ENCODE data around the gene FGF3. TPM values are rescaled to one million over a fixed set of nuclear protein-coding genes. Genes with fewer than 3 reads are reported as not detected.

FGF3 gene
- not detected for polyA plus RNA-seq (2012; ENCODE audit: insufficient read length, low read depth)

DNA sequence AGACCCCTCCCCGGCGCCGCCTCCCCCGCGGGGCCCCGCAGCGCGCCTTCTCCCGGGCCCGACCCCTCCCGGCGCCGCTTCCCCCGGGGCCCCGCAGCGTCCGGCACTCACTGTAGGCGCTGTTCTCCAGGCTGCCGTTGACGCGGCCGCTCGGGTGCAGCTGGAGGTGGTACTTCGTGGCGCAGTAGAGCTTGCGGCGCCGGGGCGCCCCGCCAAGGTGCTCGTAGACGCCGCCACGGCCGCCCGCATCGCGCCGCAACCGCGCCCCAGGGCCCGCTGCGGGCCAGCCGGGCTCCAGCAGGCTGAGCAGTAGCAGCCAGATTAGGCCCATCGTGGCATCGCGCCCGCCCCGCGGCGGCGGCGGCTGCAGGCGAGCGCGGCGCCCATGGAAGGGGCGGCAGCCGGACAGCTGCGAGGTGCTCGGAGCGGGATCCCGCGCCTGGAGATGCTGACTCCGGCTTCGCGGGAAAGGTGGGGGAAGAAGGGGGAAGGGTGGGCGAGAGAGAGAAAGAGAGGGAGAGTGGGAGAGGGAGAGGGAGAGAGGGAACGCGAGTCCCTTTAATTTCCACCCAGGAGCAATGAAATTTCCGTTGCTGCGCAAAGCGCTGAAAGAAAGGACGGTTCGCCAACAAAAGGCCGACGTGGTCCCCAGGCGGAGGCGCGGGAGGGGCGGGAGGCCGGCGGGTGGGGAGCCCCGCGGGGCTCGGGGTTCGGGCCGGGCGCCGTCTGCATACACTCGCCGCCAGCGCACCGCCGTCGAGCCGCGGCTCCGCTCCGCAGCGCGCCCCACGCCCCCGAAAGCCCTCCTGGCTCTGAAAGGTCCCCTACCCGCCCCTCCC lies at the start of gene FGF3:
FGF3 (minus strand) TSS at position 814 of the 839 bp plus-strand sequence; CDS start at position 331, 483 bp downstream.
- TF ChIP-seq TAF1 (IDR thresholded peaks at IDR 0.05; ENCODE audit: borderline replicate concordance, insufficient read depth, low read length) = no peak

DNA sequence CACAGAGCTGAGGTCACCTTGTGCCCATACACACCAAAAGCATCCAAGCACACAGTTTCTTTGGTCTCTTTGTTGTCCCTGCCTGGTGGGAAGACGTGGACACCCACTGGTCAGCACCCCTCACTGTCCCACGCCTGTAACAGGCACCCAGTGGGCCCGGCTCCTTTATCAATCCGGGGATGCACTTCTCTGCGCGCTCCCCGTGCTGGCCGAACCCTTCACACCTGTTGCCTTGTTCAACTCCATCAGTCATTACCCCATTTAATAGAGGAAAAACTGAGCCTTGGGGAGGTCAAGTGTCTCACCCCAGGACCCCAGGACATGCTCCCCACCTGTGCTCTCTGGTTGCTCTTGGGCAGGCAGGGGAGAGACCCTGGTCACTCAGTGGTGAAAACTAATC lies 49.7 kb upstream of the FGF3 start:
- TF ChIP-seq, protein P1, sequence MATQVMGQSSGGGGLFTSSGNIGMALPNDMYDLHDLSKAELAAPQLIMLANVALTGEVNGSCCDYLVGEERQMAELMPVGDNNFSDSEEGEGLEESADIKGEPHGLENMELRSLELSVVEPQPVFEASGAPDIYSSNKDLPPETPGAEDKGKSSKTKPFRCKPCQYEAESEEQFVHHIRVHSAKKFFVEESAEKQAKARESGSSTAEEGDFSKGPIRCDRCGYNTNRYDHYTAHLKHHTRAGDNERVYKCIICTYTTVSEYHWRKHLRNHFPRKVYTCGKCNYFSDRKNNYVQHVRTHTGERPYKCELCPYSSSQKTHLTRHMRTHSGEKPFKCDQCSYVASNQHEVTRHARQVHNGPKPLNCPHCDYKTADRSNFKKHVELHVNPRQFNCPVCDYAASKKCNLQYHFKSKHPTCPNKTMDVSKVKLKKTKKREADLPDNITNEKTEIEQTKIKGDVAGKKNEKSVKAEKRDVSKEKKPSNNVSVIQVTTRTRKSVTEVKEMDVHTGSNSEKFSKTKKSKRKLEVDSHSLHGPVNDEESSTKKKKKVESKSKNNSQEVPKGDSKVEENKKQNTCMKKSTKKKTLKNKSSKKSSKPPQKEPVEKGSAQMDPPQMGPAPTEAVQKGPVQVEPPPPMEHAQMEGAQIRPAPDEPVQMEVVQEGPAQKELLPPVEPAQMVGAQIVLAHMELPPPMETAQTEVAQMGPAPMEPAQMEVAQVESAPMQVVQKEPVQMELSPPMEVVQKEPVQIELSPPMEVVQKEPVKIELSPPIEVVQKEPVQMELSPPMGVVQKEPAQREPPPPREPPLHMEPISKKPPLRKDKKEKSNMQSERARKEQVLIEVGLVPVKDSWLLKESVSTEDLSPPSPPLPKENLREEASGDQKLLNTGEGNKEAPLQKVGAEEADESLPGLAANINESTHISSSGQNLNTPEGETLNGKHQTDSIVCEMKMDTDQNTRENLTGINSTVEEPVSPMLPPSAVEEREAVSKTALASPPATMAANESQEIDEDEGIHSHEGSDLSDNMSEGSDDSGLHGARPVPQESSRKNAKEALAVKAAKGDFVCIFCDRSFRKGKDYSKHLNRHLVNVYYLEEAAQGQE (IDR thresholded peaks at IDR 0.05; ENCODE audit: insufficient read depth in 1 of 2, low read depth in 2 of 2, low read length in 2 of 2) = no peak
- TF ChIP-seq FOXP2 (optimal IDR thresholded peaks at IDR 0.05; ENCODE audit: borderline replicate concordance, extremely low read depth, extremely low read length, insufficient read depth) (no peak), SIN3A (IDR thresholded peaks at IDR 0.05; ENCODE audit: borderline replicate concordance, insufficient read depth, low read length) (no peak), POLR2AphosphoS5 (IDR thresholded peaks at IDR 0.05; ENCODE audit: low read depth, low read length) (no peak), TAF1 (IDR thresholded peaks at IDR 0.05; ENCODE audit: borderline replicate concordance, insufficient read depth, low read length) (no peak)

DNA sequence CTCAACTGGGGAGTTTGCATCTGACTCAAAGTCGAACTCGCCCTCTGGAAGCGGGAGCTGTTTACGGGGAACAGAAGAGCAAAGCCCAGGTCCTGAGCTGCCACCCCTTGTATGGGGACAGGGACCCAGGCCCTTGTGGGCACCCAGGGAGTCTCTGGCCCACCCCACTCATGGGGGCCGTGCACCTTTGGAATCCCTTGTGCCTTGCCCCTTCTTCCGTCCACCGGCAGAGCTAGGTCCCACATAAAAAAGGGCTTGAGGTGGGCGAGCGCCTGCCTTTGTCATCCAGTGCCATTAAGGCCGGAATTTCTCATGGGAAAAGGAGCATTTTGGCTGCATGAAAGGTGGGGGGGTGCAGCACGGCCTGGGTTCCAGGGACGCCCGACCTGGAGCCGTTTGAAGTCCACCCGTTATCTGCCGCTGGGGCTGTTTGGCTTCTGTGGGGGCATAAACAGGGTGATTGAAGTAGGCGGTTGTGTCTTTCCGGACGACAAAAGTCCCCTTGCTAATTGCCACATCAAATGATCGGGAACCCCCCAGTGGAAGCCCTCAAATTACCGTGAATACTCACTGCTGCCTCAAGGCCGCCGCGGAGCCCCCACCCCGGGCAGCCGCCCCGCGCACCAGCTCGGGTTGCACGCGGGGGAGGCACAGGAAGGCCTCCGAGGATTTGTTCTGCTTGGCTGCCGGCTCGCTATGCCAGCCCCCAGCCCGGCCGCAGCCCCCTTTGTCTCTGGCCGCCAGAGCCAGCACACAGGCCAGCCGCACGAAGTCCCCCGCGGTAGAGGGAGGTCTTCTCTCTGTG lies 49.0 kb upstream of the FGF3 start:
- TF ChIP-seq FOXP2 (optimal IDR thresholded peaks at IDR 0.05; ENCODE audit: borderline replicate concordance, extremely low read depth, extremely low read length, insufficient read depth) = no peak
- TF ChIP-seq SIN3A (IDR thresholded peaks at IDR 0.05; ENCODE audit: borderline replicate concordance, insufficient read depth, low read length) = no peak
- TF ChIP-seq, protein P1 (IDR thresholded peaks at IDR 0.05; ENCODE audit: insufficient read depth in 1 of 2, low read depth in 2 of 2, low read length in 2 of 2) = no peak
- no peak for TF ChIP-seq POLR2AphosphoS5 (IDR thresholded peaks at IDR 0.05; ENCODE audit: low read depth, low read length)
- no peak for TF ChIP-seq TAF1 (IDR thresholded peaks at IDR 0.05; ENCODE audit: borderline replicate concordance, insufficient read depth, low read length)

DNA sequence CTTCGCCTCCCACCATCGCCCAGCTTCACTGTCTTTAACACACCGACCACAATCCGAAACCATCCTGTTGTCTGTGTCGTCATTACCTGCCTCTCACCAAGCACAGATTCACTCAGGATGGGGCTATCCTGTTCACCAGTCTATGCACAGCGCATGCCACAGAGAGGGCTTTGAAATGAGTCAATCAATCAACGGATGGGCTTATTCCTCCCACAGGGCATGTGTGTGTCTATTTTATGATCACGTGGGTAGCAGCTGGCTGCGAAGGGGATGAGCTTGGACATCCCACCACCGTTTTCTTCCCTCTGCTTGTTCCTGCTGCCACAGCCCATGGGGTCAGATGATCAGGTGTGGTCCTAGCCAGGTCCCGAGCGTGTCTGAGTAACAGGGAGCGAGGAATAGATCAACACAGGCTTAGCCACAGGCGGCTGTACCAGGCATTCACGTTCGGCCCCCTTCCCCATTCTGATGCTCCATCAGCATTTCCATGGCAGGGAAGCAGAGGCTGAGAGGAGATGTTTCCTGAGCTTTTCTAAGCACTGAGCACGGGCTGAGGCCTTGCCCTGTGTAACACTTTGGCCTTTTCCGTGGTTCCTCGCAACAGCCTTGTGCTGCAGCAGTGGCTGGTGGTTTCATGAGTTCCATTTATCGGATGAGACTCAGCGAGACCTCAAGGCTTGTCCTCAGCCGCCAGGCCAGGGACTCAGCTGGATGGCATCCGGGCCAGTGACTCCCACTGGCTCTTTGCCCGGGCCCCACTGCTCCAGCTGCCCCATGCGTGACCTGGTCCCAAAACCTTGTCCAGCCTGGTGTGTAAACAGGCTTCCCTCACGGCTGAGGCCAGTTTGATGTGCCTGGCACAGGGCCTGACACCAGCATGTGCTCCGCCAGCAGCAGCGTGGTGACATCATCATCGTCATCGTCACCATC lies 48.1 kb upstream of the FGF3 start:
- TF ChIP-seq, protein P1 (IDR thresholded peaks at IDR 0.05; ENCODE audit: insufficient read depth in 1 of 2, low read depth in 2 of 2, low read length in 2 of 2) = no peak
- no peak for TF ChIP-seq POLR2AphosphoS5 (IDR thresholded peaks at IDR 0.05; ENCODE audit: low read depth, low read length)
- TF ChIP-seq SIN3A (IDR thresholded peaks at IDR 0.05; ENCODE audit: borderline replicate concordance, insufficient read depth, low read length) = no peak
- no peak for TF ChIP-seq FOXP2 (optimal IDR thresholded peaks at IDR 0.05; ENCODE audit: borderline replicate concordance, extremely low read depth, extremely low read length, insufficient read depth)
- no peak for TF ChIP-seq TAF1 (IDR thresholded peaks at IDR 0.05; ENCODE audit: borderline replicate concordance, insufficient read depth, low read length)

DNA sequence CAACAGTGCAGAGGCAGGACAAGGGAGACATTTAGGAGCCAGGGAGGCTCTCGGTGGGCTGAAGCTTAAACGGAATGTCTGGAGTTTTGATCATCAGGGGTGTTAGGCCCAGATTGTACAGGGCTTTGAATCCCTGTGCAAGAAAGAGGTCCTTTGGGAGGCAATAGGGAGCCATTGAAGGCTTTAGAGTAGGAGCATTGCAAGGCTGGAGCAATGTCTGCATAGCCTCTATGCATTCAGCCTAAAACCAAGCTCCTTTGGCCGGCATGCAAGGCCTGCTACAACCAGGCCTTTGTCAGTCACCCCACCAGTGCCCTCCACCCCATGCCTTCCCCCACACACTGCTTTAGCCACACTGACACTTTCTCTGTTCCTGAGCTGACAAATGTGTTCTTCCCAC lies 47.4 kb upstream of the FGF3 start:
- TF ChIP-seq POLR2AphosphoS5 (IDR thresholded peaks at IDR 0.05; ENCODE audit: low read depth, low read length) (no peak), SIN3A (IDR thresholded peaks at IDR 0.05; ENCODE audit: borderline replicate concordance, insufficient read depth, low read length) (no peak), TAF1 (IDR thresholded peaks at IDR 0.05; ENCODE audit: borderline replicate concordance, insufficient read depth, low read length) (no peak), FOXP2 (optimal IDR thresholded peaks at IDR 0.05; ENCODE audit: borderline replicate concordance, extremely low read depth, extremely low read length, insufficient read depth) (no peak)
- TF ChIP-seq, protein P1 (IDR thresholded peaks at IDR 0.05; ENCODE audit: insufficient read depth in 1 of 2, low read depth in 2 of 2, low read length in 2 of 2) = no peak

Data from PFSK-1 (cell line).